HG02571 (cell line): ENCODE data around the gene CDK14.

ENCODE experiments used
- ATAC-seq: cut with Tn5 transposase; IDR thresholded peaks from one replicate; pipeline ENCODE4 v1.9.1; 2021; ENCODE audit warnings: mild to moderate bottlenecking, moderate library complexity; ENCODE audit not compliant: unreplicated experiment

CDK14 gene

DNA sequence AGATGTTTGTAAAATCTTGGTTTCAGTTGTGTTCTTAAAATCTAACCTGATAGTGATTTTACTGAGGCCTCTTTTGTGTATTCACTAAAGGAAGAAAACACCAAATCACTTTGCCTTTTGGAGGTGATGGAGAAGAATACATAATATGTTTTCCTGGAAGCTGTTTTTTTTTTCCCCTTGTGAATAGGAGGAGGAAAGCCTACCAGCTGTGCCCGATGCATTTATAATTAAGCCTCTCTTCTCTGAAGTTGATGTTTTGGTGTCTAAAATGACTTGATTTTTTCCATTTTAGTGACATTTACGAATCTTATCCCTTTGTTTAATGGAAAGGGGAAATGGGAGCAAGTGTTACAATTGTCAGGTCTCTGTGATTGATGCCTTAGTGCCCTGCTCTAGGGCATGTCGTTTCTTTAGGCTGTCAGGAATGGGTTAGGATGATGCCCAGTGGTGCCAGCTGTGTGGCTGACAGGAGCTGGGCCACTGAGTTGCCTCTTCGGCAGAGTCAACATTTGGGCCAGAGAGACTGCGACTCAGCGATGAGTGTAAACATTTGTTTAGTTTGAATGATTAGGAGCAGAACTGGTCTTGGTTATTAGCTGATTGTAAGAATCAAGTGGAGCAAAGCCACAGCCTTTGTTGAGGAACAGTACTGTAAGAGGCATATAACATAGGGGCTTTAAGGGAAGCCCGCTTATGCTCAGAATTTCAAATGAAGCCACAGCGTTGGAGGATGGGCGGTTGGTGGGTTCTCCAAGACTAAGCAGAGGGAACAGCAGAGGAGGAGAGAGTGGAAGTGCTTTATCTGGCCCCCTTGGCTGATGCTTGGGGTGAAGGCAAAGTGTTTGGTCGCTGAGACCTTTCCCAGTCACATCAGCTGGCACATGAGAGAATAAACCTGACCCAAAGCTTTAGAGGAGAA lies 81.6 kb downstream of the CDK14 start:
- no peak for ATAC-seq

GRCh38 chr7:90678986-90679385 lies 82.9 kb downstream of the CDK14 start:
- no peak for ATAC-seq

DNA sequence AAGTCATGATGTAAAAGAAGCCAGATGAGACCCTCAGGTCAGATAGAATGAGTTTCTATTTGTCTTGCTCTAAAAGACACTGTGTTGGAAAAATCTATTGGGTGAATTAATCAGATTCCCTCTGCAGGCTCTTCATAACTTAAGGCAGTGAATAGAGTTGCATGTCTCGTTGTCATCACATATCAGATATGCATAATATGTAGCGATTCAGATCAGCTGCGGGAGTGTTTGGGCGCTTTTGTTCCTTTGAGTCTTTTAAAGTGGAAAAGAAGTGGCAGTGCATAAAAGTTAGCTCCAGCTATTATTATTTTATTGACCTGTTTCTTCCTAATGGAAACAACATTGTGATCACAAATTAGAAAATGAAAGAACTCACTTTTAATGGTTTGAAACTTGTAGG lies 84.4 kb downstream of the CDK14 start:
- ATAC-seq = no peak

GRCh38 chr7:90681336-90682022 lies 85.4 kb downstream of the CDK14 start:
- no peak for ATAC-seq

DNA sequence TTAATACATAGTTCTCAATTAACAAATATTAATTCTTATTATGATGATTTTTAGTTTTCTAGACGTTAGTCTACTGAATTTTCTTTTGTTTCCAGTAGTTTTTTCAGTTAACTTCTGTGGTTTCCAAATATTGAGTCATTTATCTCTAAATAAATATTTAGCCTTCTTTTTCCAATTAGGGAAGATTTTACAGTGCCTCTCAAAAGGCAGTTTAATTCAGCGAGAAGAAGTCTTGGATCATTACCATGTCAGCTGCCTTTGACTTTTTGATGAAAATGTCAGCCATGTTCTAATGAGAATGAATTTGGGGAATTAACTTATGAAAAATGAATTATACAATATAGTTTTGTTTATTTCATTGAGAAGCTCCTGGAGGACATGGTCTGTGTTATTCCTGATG lies 90.0 kb downstream of the CDK14 start:
- no peak for ATAC-seq

- no peak for ATAC-seq
Measured at GRCh38 chr7:90688810-90689209, 92.7 kb downstream of the CDK14 start.

DNA sequence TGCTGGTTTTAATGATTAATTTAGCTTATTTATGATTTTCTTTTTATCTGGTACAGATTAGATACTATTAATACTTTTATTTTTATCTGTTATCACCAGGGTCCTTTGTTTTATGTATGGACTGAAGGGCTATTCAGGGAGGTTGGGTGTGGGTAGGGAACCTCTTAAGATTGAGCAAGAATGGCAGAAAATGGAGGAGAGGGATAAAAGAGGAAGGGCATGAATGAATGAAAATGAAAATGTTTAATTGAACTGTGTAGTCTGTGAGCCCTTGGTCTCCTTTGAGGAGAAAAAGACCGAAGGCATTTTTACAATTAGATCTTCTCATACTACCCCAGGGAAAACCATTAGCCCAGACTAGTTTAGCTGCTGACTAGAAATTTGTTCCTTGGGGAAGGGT lies 93.1 kb downstream of the CDK14 start:
- no peak for ATAC-seq

- no peak for ATAC-seq
Measured at GRCh38 chr7:90690159-90690858, 94.2 kb downstream of the CDK14 start.

DNA sequence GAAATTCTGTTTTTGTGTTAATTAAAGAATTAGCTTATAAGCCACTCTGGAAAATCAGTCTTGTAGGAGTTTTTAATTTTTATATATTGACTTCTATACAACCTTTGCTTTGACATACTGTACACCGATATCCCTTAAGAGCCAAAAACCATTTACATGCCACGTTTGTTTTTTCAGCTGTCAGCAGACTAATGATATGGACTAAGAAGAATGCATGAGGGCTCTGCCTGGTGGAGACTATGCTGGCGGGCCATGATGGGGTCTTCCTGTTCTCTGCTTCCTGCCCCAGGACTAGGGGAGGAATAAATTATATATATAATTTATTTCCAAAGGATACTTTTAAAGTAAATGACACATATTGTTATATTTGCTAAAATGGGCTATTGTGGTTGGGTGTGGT lies 96.3 kb downstream of the CDK14 start:
- ATAC-seq = no peak

DNA sequence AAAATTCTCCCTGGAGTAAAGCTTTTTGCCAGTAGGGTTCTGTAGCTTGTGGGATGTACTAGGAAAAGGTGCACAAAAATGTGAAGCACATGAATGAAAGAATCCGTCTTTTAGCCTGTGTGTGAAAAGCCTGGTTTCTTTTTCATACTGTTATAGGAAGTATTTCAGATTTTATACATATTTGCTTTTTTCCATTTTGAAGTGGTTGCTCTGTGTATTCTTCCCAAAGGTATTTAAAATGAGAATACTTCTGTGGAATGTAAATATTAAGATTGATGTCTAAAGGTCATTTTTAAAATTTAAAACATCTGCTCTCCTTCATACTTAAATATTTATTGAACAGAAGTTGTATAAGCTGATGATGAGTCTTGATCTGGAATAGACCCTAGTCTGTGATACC lies 96.8 kb downstream of the CDK14 start:
- ATAC-seq = no peak

DNA sequence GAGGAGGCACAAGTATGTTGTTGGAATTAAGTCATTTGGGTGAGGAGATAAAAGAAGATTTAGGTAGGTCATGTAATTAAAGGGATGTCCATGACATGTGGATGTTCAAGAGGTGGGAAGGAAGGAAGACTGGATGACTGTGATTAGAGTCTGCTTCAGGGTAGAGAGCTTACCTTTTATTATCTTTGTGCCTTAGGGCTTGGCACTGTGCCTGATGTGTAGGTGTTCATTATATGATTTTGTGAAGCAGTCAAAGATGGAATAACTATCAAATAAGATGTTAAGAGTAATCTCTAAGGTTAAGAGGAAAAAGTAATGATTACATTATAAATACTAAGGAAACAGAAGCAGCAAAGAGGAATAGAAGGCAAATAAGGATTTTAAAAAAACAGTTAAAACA lies 97.8 kb downstream of the CDK14 start:
- ATAC-seq = no peak

- ATAC-seq = no peak
Measured at GRCh38 chr7:90698616-90699015, 102.5 kb downstream of the CDK14 start.

GRCh38 chr7:90701021-90701420 lies 104.9 kb downstream of the CDK14 start:
- ATAC-seq = peak; percentile 48

- no peak for ATAC-seq
Measured at GRCh38 chr7:90701771-90702170, 105.7 kb downstream of the CDK14 start.

DNA sequence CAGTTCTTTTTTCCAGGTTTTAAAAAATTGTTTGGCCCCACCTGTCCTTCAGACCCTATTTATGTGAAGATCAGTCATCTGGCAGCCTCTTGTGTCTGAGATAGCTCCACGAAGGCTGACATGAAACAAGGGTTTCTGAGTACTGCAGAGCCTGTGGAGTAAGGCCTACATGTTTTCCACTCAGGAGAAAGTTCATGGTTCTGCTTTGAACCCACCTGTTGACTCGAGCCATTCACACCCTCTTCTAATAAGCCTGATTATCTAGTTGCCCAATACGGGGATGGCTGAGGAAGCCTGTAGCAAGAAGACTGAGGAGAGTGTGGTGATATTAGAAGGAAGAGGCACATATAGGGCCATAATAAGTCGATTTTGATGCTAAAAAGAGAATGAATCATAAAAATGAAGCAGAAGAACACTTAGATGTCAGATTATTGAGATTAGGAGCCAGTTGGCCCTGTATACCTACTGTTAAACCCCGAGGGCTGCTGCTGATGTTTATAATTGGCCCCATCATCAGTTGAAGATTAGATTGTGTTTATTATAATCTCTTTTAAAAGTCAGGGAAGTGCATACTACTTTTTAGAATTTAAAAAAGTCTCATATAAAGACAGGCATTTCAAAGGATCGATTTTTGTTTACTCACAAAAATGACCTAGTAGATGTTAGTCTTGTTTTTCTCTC lies 109.4 kb downstream of the CDK14 start:
- ATAC-seq = no peak

GRCh38 chr7:90706072-90706716 lies 110.1 kb downstream of the CDK14 start:
- ATAC-seq = no peak

DNA sequence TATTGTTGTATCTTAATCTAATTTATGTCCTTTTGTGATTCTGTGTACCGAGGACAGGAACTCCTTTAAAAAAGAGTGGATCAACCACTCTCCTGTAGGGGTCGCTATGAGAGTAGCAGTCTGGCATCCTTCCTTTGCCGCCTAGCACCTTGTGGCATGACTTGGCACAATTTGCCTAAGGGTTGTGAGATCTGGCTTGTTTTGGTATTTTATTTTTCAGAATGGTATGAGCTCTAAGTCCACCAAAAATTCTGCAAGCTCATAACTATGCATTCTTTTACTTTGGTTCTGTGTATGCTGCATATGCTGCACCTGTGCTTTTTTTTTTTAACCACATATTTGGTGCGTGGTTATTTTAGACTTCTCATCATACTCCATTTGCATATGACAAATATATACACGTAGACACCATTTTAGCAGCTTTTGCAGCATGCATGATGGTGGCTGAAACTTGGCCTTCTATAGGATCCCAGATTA lies 112.8 kb downstream of the CDK14 start:
- peak; percentile 64 for ATAC-seq

DNA sequence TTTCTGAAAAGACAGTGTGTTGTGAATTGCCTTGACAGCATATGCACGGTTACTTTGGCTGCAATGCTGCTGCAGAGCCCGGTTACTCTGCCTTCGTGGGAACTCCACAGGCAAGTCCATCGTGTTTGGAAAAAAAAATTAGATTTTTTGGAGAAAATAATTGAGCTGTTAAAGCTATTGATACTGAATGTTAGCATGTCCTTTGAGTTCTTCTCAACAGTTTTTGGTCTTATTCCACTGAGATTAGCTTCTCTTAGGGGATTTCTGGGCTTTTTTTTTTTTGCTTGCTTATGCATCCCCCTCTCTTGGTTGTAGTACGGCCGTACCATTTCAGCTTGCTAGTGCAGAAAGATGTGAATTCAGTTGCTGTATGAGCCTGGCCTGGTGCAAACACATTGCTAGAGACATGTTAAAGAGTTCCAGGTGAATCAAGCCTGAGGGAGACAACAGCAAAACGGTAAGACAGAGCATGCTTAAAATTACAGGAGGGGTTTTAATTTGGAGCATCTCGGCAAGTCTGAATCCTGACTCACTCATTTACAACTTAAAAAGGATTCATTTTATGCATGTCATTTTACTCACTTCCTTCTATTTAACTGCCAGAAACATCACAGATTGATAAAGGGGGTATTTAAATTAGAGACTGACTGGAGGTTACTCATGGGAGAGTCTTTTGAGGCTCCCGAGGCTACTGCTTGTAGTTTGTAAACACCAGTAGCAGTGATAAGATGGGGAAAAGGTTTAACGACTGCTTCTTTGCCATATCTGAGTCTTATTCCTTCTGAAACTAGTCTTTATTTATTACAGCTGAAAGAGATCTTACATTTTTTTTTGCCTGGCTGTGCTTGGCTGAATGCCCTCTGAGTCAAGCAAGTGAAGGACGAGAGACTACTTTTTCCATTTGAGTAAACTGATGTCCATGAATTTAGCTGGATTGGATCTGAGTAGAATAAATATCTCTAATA lies 113.7 kb downstream of the CDK14 start:
- peak; percentile 42 for ATAC-seq

DNA sequence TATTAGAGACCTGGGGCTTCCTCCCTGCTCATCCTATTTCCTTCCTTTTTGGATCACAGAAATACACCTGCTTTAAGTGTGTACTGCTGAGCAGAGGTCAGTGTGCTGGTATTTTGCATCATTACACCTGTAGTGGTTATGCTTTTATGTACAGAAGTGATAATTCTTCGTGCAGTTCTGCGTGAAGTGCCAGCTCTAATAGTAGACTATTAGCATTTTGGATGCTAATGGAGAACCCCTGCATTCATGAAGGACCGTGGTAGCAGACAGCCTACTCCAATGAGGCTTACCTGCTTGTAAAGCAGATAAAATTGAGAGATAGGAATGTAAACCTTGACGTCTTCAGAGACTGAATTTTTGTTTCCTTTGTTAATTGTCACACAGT lies 114.3 kb downstream of the CDK14 start:
- no peak for ATAC-seq
